Endothelial cell of umbilical vein (primary cell): ENCODE data around the gene AQP2. TPM values are rescaled to one million over a fixed set of nuclear protein-coding genes. Genes with fewer than 3 reads are reported as not detected.

Experiments
- BruUV-seq: library from RNA; stranded (reverse); fragments of 400-500 nt; replicated peaks from 2 replicates; lab custom pipeline; 2021; lab: Mats Ljungman, UMichigan
- CTCF ChIA-PET: fragments of 300-600, 350-600 bp; sonication (Branson Sonifier 250); formaldehyde crosslinking; loops from one replicate; lab custom pipeline; 2021; ENCODE audit warnings: antibody characterized with exemption, inconsistent platforms; lab: Charles Lee
- POLR2A ChIA-PET: fragments of 300-600, 350-600 bp; sonication (Branson Sonifier 250); formaldehyde crosslinking; loops from one replicate; lab custom pipeline; 2021; ENCODE audit warnings: antibody characterized with exemption, inconsistent platforms; lab: Charles Lee
- DNase-seq: peaks from one replicate; pipeline ENCODE4 v3.0.0-alpha.2; 2011; ENCODE audit warnings: low read depth, low spot score
- FAIRE-seq: peaks from 2 replicates; lab custom pipeline; 2011; peaks lifted over from hg19 to GRCh38; lab: Jason Lieb, UNC
- H2AFZ ChIP-seq: 2 replicates; pipeline ENCODE4 v1.6.0; 2012; ENCODE audit warnings: low read depth, low read length, control low read depth, inconsistent platforms
- H3K27ac ChIP-seq: 2 replicates; pipeline ENCODE4 v1.5.1; 2011; ENCODE audit warnings: low read depth, mild to moderate bottlenecking, control low read depth, low read length, moderate library complexity; ENCODE audit not compliant: insufficient read depth
- H3K27me3 ChIP-seq, 2 experiments: 2 replicates each; pipeline versions ENCODE4 v1.6.0 to v1.6.1; 2011; ENCODE audit warnings: low read length in 2 of 2, mixed read lengths in 1 of 2; ENCODE audit not compliant: control insufficient read depth in 2 of 2, insufficient read depth in 2 of 2
- H3K36me3 ChIP-seq, 2 experiments: 2 replicates in 1 of 2; 3 replicates in 1 of 2; pipeline ENCODE4 v1.5.1; 2011; ENCODE audit warnings: low read length in 2 of 2, mild to moderate bottlenecking in 1 of 2, moderate library complexity in 1 of 2; ENCODE audit not compliant: control insufficient read depth in 2 of 2, insufficient read depth in 2 of 2; ENCODE audit errors: extremely low read depth in 1 of 2
- H3K4me1 ChIP-seq: 3 replicates; pipeline ENCODE4 v1.5.1; 2011; ENCODE audit warnings: mild to moderate bottlenecking, low read length; ENCODE audit not compliant: control insufficient read depth, insufficient read depth; ENCODE audit errors: extremely low read depth
- H3K4me2 ChIP-seq: 2 replicates; pipeline ENCODE4 v1.6.1; 2011; ENCODE audit warnings: low read length, control low read depth, mixed read lengths; ENCODE audit not compliant: insufficient read depth
- H3K4me3 ChIP-seq, 3 experiments: fragments of 200-600 bp in 1 of 3; sonication (generic), shearing (Covaris generic) in 1 of 3; replicated peaks in 1 of 3; 2 replicates each; pipeline ENCODE4 v1.5.1; 2011 to 2016; ENCODE audit warnings: control low read depth in 3 of 3, low read length in 3 of 3, mild to moderate bottlenecking in 2 of 3, inconsistent platforms in 1 of 3, low read depth in 1 of 3, moderate library complexity in 1 of 3; ENCODE audit not compliant: insufficient read depth in 1 of 3
- H3K79me2 ChIP-seq: 2 replicates; pipeline ENCODE4 v1.6.0; 2012; ENCODE audit warnings: low read length, inconsistent platforms; ENCODE audit not compliant: control insufficient read depth, insufficient read depth
- H3K9ac ChIP-seq: replicated peaks from 2 replicates; pipeline ENCODE3; 2011; ENCODE audit warnings: low read length, control low read depth; ENCODE audit not compliant: insufficient read depth; ENCODE audit errors: extremely low read depth
- H3K9me1 ChIP-seq: replicated peaks from 3 replicates; pipeline ENCODE4 v1.6.0; 2011; ENCODE audit warnings: mild to moderate bottlenecking, low read length; ENCODE audit not compliant: control insufficient read depth, insufficient read depth; ENCODE audit errors: extremely low read depth
- H3K9me3 ChIP-seq: replicated peaks from 2 replicates; pipeline ENCODE4 v1.5.1; 2012; ENCODE audit warnings: low read length, inconsistent platforms; ENCODE audit not compliant: control insufficient read depth, insufficient read depth
- H4K20me1 ChIP-seq: replicated peaks from 2 replicates; pipeline ENCODE3; 2011; ENCODE audit warnings: mild to moderate bottlenecking, low read length; ENCODE audit not compliant: control insufficient read depth, insufficient read depth; ENCODE audit errors: extremely low read depth
- CTCF ChIP-seq, 2 donors: IDR thresholded peaks; 1 replicate in 1 of 2; 2 replicates in 1 of 2; pipeline ENCODE4 v1.5.1; 2011; ENCODE audit warnings: low read length in 2 of 2, mild to moderate bottlenecking in 2 of 2, moderate library complexity in 2 of 2, control low read depth in 1 of 2, inconsistent platforms in 1 of 2, low read depth in 1 of 2; ENCODE audit not compliant: insufficient read depth in 1 of 2; ENCODE audit errors: extremely low read depth in 1 of 2
- EZH2 ChIP-seq: IDR thresholded peaks from 2 replicates; pipeline ENCODE4 v1.6.1; 2012; ENCODE audit warnings: borderline replicate concordance, low read depth, mild to moderate bottlenecking, moderate library complexity, low read length, inconsistent platforms; ENCODE audit not compliant: severe bottlenecking
- FOS ChIP-seq: IDR thresholded peaks from 2 replicates; pipeline ENCODE4 v1.6.1; 2011; ENCODE audit warnings: mild to moderate bottlenecking, low read length, moderate library complexity, borderline replicate concordance; ENCODE audit not compliant: insufficient read depth
- GATA2 ChIP-seq: IDR thresholded peaks from 2 replicates; pipeline ENCODE4 v1.7.0; 2011; ENCODE audit warnings: low read depth, mild to moderate bottlenecking, moderate library complexity, mixed read lengths, low read length; ENCODE audit not compliant: insufficient read length, insufficient read depth
- JUN ChIP-seq: IDR thresholded peaks from 2 replicates; pipeline ENCODE4 v1.6.1; 2011; ENCODE audit warnings: borderline replicate concordance, low read depth; ENCODE audit not compliant: insufficient read length, insufficient read depth
- MAX ChIP-seq: IDR thresholded peaks from 2 replicates; pipeline ENCODE4 v1.6.1; 2011; ENCODE audit not compliant: insufficient read depth, insufficient read length
- MYC ChIP-seq: IDR thresholded peaks from one replicate; pipeline ENCODE4 v1.6.1; 2011; ENCODE audit warnings: mild to moderate bottlenecking, low read depth, low read length
- POLR2A ChIP-seq: IDR thresholded peaks from 2 replicates; pipeline ENCODE4 v1.6.1; 2012; ENCODE audit warnings: low read depth, mild to moderate bottlenecking, control low read depth, low read length
- POLR2AphosphoS5 ChIP-seq: IDR thresholded peaks from 2 replicates; pipeline ENCODE4 v1.6.1; 2012; ENCODE audit warnings: low read depth, mild to moderate bottlenecking, control low read depth, low read length, moderate library complexity; ENCODE audit not compliant: insufficient read depth
- dilution Hi-C: fragments of 300-500 bp; cut with MboI; formaldehyde crosslinking; loops from one replicate; pipeline ENCODE4 v1.15.0; 2019; ENCODE audit warnings: low sequenced_read_pairs; ENCODE audit not compliant: extremely low pct_ligation_motif_present
- intact Hi-C: fragments of 100-400 bp; cut with micrococcal nuclease; formaldehyde crosslinking; loops from one replicate; pipeline ENCODE4 v1.10.0; 2022
- polyA plus RNA-seq, 4 experiments: library from polyadenylated mRNA; depleted of rRNA in 3 of 4; stranded (reverse) in 3 of 4; unstranded in 1 of 4; fragments of >200 nt; gene quantifications; 2 replicates each; pipeline versions ENCODE4 v1.2.1 to v1.2.3, GENCODE V29; 2011 to 2012; ENCODE audit warnings: missing spikeins in 1 of 4
- total RNA-seq: library from RNA; stranded (reverse); gene quantifications from 2 replicates; pipeline ENCODE4 v1.2.3, GENCODE V29; 2021

The AQP2 gene
- total and polyA plus RNA-seq, 2 donors (not counting 3 experiments of a cell fraction or from before 2014, with no cell fraction given): not detected

DNA sequence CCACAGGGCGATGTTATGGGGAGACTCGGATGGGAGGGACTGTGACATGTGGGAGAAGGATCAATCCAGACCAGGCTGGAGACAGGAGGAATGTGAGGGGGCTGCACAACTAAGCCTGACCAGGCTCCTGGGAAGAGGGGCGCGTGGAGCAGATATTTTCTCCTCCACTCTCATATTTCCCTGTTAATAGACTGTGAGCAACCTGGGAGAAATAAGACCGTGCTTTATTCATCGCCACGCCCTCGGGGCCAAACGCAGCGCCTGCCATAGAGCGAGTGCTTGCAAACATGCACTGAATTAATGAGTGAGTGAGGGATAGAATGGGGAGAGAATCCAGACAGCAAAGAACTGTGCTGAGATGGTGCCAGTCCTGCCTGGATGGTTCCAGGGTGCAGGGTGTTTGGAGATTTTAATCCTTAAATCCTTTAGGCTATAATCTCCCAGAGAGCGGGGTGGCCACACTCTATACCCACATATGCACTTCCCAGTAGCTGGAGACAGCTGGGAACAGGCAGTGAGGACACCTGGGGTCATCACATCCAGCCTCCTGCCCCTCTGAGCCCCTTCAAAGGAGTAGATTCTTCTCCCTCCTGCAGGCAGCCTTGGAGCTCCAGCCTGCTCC, 33.3 kb upstream of the AQP2 start:
- no peaks in the 10 kb centered on the region for H3K9me3 ChIP-seq
- H3K27ac ChIP-seq: no peak overlapping the region
- ChIA-PET CTCF (interaction anchor here (0.8 to 1.9 kb wide), 3 partner anchors 28 to 50 kb away, joined by 5 to 10 read pairs (median 5); no protein-coding TSS in a partner anchor), POLR2A (no interaction called here)
- H3K36me3 ChIP-seq: no peaks in the 10 kb centered on the region
- H2AFZ ChIP-seq: no peak overlapping the region
- H3K4me2 ChIP-seq: no peak overlapping the region
- TF ChIP-seq MAX (no peak), GATA2 (no peak), MYC (no peak), EZH2 (no peak), FOS (no peak), JUN (no peak), POLR2AphosphoS5 (no peak), CTCF (IDR thresholded peaks at IDR 0.05; ENCODE audit: extremely low read depth in 1 of 2, insufficient read depth in 1 of 2, low read depth in 1 of 2, low read length in 2 of 2) (no peak), POLR2A (no peak)
- BruUV-seq: no TSS peak
- H3K9me1 ChIP-seq: no peaks in the 10 kb centered on the region
- DNase-seq (no peak), FAIRE-seq (no peak)
- H3K79me2 ChIP-seq: no peaks in the 10 kb centered on the region
- dilution Hi-C loops (no loop called here), intact Hi-C loops (no loop called here)
- H4K20me1 ChIP-seq: no peaks in the 10 kb centered on the region
- no peak overlapping the region for H3K9ac ChIP-seq
- no peak overlapping the region for H3K4me3 ChIP-seq
- no peaks in the 10 kb centered on the region for H3K27me3 ChIP-seq
- H3K4me1 ChIP-seq: peaks cover 16% of the 10 kb centered on the region
